ENCODE measurements around the gene MELK.

The MELK gene

DNA sequence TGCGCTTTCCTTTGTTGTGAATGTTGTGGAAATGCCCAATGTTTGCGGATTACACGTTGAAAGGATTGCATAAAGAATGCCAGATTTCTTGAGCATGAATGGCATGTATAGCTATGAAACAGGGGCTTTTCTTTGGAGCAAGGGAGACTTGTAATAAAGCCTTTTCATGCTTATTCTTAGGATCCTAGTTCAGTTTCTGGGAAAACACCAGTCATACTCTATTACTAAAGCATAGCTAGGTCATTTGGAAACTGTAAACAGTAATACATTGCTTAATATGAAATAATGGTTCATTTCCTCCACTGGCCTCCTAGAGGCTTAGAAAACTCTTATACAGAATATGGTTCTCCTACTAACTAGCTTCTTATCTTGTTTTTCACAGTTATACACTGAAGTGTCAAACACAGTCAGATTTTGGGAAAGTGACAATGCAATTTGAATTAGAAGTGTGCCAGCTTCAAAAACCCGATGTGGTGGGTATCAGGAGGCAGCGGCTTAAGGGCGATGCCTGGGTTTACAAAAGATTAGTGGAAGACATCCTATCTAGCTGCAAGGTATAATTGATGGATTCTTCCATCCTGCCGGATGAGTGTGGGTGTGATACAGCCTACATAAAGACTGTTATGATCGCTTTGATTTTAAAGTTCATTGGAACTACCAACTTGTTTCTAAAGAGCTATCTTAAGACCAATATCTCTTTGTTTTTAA lies 104.2 kb downstream of the MELK start:
- DNase-seq = no peak

DNA sequence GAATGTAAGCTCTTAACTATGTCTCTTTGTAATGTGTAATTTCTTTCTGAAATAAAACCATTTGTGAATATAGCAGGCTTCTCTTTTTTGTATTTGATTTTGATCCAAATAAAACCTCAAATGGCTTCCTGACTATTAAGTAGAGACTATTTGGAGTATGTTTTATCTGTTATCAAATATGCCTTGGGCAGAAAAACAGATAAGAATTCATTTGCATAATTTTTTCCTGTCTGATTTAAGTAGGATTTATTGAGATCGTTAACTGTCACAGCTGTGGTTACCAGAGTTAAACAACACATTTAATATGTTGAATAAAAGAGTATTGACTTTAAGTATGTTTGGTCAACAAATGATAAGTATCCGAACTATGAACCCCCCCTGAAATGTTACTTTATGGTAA lies 104.9 kb downstream of the MELK start:
- DNase-seq = no peak

DNA sequence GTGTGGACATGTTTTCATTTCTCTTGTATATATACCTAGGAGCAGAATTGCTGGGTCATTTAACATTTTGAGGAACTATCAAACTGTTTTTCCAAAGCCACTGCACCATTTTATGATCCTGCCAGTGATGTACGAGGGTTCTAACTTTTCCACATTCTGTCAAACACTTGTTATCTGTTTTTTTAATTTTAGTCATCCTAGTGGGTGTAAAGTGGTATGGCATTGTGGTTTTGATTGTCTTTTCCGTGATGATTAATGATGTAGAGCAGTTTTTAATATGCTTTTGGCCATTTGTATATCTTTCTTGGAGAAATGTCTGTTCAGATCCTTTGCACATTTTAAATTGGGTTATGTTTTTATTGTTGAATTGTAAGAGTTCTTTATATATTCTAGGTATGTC lies 107.0 kb downstream of the MELK start:
- DNase-seq = no peak

DNA sequence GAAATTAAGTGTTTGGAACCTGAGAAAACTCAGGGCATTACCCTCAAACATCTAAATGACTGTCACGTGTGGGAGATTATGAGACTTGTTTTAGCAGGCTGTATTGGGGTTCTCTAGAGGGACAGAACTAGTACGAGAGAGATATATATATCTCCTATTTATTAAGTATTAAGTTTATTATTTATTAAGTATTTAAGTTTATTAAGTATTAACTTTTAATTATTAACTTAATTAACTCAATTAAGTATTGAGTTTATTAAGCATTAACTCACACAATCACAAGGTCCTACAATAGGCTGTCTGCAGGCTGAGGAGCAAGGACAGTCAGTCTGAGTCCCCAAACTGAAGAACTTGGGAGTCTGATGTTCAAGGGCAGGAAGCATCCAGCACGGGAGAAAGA lies 113.8 kb downstream of the MELK start:
- no peak for DNase-seq

DNA sequence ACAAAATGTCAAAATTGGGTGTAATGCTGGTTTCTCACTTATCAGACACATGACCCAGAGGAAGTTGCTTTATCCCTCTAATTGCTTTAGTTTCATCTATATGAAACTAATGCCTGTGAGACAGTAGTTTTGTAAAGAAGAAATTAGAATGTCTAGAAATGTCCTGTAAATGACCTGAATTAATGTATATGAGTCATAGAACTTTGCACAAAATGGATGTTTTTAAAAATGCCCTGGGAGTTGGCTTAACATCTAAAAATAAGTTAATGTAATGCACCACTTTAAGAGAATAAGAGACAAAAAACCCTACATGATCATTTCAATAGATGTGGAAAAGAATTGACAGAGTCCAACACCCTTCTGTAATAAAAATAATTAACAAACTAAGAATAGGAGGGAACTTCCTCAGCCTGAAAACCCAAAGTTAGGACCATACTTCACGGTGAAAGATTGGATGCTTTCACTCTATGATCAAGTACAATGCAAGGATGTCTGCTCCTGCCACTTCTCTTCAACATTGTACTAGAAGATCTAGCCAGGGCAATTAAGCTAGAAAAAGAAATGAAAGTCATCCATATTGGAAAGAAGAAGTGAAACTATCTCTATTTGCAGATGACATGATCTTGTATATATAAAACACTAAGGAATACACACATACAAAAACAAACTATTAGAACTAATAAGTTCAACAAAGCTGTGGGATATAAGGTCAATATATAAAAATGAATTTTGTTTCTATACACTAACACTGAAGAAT lies 117.9 kb downstream of the MELK start:
- no peak for DNase-seq

DNA sequence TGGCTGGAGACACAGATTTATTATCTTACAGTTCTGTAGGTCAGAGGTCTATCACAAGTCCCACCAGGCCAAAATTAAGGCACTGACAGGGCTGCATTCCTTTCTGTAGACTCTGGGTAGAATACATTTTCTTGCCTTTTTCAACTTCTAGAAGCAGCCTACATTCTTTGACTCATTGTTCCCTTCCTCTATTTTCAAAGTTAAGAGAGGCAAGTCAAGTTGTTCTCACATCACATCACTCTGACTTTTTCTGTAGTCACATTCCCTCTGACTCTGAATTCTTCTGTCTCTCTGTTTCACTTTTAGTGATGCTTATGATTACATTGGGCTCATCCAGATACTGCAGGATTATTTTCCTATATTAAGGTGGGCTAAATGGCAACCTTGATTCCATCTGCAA lies 119.0 kb downstream of the MELK start:
- DNase-seq = no peak

DNA sequence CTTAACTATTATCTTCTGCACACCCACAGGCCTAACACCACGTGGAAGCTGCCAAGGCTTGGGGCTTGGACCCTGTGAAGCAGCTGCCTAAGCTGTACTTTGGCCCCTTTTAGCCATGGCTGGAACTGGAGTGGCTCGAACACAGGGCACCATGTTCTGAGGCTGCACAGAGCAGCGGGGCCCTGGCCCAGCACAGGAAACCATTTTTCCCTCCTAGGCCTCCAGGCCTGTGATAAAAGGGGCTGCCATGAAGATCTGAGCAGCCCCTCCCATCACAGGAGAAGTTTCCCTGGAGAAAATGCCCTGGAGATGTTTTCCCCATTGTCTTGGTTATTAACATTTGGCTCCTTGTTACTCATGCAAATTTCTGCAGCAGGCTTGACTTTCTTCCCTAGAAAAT lies 126.3 kb downstream of the MELK start:
- DNase-seq = no peak

DNA sequence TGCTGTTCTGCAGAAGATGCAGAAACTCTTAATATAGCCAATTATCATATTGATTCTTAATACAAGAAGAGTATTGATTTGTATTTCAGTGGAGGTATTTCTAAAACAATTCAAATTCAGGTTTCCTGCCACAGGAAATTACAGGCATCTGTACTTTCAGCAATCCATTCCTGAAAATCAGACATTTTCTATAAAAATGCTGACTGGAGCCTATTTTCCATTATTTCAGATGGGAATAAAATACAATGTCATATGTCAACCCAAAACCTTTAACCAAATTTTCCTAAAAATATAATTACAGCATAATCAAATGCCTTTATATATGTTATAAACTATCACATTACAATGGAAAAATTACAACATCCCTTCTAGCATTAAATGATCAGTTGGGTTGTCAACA lies 131.5 kb downstream of the MELK start:
- DNase-seq = no peak

DNA sequence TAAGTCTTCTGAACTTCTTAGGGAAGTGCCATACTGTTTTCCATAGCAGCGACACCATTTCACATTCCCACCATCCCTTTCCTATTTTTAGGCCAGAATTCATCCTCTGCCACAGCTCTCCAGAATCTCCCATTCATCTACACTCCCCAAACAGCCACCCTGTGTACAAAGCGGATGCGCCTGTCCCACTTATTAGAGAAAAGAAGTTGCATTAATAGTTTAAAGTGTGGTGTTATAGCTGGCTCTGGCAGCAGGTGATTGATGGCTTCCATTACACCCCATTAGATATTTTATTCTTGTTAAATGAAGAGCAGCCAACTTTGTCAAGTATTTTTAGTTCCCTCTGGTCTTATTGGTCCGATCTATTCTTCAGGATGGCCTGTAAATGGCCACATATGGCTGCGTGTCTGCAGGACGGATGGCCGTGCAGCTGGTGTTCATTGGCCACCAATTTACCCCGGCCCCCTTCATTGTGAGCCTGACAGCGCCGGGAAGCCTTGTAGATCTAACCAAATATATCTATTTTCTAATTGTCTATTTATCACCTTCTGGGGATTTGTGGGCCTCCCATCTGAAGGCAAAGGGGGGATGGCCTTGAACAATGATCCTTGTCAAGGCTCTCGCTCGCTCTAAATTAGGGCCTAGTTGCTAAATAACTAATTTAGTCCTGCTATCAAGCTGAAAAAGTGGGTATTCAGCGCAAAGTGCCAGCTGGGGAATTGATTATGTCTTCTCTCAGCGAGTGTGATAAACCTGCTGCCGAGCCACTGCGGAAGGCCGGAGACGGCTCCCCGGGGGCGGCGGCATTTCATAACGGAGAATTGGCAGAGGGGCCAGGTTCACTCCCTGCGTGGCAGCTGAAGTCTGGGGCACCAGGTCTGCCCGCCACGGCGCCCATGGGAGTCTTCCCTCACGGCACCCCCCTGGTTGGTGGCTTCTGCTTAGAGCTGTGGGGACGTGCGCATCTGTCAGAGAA lies 141.1 kb downstream of the MELK start:
- DNase-seq = no peak

DNA sequence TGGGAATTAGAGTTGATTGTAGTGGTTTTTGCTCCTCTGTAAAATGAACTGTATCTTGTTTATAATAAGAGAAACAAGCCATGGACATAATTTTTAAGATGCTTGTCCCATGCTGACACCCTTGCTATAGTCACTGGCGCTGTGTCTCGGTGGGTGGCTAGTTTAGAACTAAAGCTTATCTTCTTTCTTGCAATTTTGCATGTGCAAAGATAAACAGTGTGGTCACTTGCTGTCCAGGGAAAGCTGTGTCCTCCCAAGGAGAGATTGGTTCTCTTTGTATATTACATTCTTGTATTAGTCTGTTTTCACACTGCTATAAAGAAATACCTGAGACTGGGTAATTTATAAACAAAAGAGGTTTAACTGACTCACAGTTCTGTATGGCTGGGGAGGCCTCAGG lies 143.8 kb downstream of the MELK start:
- no peak for DNase-seq

DNA sequence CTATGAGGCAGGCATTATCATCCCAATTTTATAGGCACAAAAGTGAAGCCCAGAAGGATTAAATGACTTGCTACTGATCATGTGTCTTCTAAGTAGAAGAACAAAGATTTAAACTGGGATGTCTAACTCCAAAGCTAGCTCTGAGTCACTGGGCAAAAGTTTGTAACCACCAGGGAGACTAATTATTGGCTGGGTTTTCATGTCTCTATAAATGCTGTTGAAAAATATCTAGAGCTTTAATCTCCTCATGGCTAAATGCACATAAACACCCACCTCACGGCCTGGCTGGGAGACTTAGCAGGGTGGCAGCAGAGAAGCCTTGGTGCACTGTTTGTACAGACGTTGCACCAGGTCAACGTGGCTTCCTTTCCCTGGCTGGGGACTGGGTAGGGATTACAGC lies 144.6 kb downstream of the MELK start:
- no peak for DNase-seq

DNA sequence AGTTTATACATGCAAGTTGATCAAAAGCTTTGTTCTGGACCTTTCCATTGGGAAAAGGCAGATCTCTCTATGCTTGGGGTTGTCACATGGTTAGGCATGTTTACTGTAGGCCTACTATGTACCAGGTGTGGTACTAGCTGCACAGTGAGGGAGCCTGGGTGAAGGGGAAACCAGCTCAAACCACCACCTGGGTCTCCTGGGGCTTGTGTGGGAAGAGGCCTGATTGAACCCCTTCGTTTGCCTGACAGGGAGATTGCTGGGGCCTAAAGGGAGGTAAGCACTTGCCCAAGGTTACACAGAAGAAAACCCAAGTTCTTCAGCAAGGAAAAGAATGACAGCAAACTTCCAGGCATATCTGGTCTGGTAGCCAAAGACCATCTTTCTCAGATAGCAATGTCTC lies 145.9 kb downstream of the MELK start:
- no peak for DNase-seq

DNA sequence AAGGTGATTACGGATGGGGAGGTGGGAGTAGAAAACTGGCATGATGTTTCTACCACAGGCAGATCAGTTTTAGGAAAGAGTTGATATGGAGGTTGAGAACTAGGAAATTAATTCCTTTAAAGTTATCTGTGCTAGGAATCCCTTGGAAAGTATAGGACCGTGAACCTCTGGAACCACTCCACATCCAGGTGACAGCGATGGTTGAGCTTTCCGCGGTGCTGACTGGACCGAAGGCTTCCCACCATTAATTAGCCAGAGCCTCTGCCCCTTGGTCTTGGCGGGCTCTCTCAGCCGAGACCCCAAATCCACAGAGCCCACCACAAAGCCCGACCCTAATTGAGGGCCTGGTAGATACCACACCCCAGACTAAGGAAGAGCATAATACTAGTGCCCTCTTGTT lies 147.3 kb downstream of the MELK start:
- no peak for DNase-seq

DNA sequence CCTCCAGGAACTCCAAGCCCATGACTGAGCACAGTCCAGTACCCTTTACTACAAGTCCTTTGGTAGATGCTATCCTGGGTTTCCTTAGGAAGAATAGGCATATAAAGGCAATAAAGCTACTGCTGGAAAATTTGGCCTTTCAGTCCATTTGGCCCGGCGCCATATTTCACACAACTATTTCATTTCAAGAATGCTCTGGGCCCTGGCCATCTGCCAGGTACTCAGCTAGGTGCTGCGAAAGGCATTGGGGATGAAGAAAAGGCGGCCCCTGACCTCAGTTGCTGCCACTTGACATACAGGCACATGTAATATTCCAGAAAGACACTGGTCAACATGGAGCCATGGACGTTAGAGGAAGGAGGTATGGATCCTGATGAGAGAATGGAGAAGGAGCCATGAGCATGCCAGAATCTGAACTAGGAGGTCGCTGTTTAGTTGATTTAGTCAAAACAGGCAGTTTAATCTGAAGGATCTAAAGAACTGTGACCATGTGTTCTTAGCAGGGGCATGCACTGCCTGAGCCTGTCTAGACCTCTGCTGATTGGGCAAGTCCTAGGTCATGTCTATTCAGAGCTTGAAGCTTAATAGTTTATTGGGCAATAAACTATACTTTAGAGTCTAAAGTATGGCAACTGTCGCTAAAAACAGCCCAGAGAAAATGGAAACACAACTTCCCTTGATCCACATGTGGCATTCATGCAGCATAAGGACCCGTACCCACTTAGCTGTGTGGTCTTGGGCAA lies 149.3 kb downstream of the MELK start:
- no peak for DNase-seq

DNA sequence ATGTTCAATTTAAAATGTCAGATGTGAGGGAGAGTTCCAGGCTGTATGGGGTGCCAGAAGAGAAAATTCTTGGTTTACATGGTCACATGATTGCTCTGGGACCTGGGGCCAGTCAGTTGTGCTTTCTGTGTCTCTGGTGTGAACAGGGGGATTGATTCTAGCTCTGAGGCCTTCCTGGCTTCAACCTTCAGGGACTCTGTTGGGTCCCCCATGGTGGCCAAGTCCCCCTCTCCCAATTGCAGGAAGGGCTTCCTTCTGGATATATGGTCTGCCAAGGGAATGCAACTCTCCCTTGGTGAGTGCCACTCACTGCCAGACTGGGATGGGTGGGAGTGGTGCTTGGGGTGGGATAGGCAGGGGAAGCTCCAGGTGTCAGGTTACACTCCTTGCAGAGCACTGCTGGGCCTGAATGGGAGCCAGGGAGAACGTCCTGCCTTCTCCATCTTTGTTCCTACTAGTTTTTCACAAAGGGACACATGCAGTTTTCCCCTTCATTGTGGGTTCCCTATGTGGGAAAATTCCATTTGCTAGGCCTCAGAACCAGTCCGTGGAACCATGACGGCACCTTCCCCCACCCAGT lies 153.2 kb downstream of the MELK start:
- no peak for DNase-seq

Data from retina (tissue), 1 donor.